GM12801 (cell line): Measurements from ENCODE around the gene HJURP.

Experiments used
- CTCF ChIP-seq: IDR thresholded peaks from one replicate; pipeline ENCODE4 v1.5.1; 2011; ENCODE audit warnings: control low read depth; ENCODE audit not compliant: insufficient read length; ENCODE audit errors: extremely low read depth

The HJURP gene

GRCh38 chr2:233814056-233814835 lies 40.1 kb downstream of the HJURP start:
- TF ChIP-seq CTCF = no peak

- TF ChIP-seq CTCF = no peak
Observed at GRCh38 chr2:233813236-233814055, 40.9 kb downstream of the HJURP start.

- no peak for TF ChIP-seq CTCF
Observed at GRCh38 chr2:233811732-233812131, 42.6 kb downstream of the HJURP start.

GRCh38 chr2:233811087-233811486 lies 43.2 kb downstream of the HJURP start:
- no peak for TF ChIP-seq CTCF

- TF ChIP-seq CTCF = no peak
Observed at GRCh38 chr2:233810385-233810784, 44.0 kb downstream of the HJURP start.

GRCh38 chr2:233807966-233808935 lies 46.1 kb downstream of the HJURP start:
- TF ChIP-seq CTCF = no peak
